Left ventricle myocardium inferior (tissue), 1 donor: ENCODE data around the gene RAB10. TPM values are rescaled to one million over a fixed set of nuclear protein-coding genes. Genes with fewer than 3 reads are reported as not detected.

ENCODE experiments used
- DNase-seq: peaks from one replicate; pipeline ENCODE4 v3.0.0-alpha.2; 2020
- H3K27ac ChIP-seq: fragments of 200-600 bp; replicated peaks from 2 replicates; pipeline ENCODE4 v1.8.0; 2021
- H3K27me3 ChIP-seq: fragments of 200-600 bp; 2 replicates; pipeline ENCODE4 v1.8.0; 2021; ENCODE audit warnings: low read depth
- H3K36me3 ChIP-seq: fragments of 200-600 bp; 2 replicates; pipeline ENCODE4 v1.8.0; 2021
- H3K4me1 ChIP-seq: fragments of 200-600 bp; 2 replicates; pipeline ENCODE4 v1.8.0; 2021
- H3K4me3 ChIP-seq: fragments of 200-600 bp; 2 replicates; pipeline ENCODE4 v1.8.0; 2021; ENCODE audit warnings: mild to moderate bottlenecking, moderate library complexity
- H3K9me3 ChIP-seq: fragments of 200-600 bp; replicated peaks from 2 replicates; pipeline ENCODE4 v1.8.0; 2021
- intact Hi-C: fragments of 100-400 bp; cut with micrococcal nuclease; formaldehyde crosslinking; loops from one replicate; pipeline ENCODE4 v1.11.0; 2022
- total RNA-seq: library from RNA; stranded (reverse); fragmentation: NEBNext Ultra II Directional; extraction: Animal tissue kit (Norgen Biotek cat#: 25700); gene quantifications from one replicate; pipeline ENCODE4 v1.2.1, GENCODE V29; 2021
- TF ChIP-seq, protein P1 (sequence below): fragments of 200-600 bp; IDR thresholded peaks from 2 replicates; pipeline ENCODE4 v1.8.0; 2021; ENCODE audit warnings: antibody characterized with exemption, mild to moderate bottlenecking, borderline replicate concordance
- donor health status: DM: no; HTN: yes; CAD: no; lungs with severe emphysema.

Gene RAB10
- total RNA-seq, 1 donor from 2014 or later = 86.1 TPM

DNA sequence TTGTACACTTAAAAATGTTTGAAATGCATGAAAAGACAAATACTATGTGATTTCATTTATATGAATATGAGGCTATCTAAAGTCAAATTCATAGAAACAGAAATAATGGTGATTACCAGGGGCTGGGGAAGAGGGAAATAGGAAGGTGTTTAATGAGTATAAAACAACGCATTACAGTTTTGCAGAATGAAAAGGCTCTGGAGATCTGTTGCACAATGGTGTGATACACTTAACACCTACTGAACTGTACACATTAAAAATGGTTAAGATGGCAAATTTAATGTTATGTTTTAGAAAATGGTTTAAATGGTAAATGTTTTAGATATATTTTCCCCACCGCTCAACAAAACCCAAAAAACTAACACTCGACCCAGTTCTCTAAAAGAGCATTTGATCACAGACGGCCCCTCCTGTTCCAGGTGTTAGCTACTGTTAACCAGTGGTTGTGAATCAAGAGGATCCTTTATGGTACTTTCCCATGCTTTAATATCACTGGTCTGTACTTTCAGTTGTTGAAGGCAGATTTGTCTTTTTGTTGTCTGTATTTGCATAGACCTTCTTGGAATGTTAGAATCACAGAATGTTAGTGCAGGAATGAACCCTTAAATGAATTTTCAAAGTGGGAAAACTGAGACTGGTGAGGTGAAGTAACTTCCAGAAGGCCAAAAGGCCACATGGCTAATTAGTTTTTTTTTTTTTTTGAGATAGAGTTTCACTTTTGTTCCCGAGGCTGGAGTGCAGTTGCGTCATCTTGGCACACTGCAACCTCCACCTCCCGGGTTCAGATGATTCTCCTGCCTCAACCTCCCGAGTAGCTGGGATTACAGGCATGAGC lies 10.2 kb downstream of the RAB10 start:
- TF ChIP-seq, protein P1, sequence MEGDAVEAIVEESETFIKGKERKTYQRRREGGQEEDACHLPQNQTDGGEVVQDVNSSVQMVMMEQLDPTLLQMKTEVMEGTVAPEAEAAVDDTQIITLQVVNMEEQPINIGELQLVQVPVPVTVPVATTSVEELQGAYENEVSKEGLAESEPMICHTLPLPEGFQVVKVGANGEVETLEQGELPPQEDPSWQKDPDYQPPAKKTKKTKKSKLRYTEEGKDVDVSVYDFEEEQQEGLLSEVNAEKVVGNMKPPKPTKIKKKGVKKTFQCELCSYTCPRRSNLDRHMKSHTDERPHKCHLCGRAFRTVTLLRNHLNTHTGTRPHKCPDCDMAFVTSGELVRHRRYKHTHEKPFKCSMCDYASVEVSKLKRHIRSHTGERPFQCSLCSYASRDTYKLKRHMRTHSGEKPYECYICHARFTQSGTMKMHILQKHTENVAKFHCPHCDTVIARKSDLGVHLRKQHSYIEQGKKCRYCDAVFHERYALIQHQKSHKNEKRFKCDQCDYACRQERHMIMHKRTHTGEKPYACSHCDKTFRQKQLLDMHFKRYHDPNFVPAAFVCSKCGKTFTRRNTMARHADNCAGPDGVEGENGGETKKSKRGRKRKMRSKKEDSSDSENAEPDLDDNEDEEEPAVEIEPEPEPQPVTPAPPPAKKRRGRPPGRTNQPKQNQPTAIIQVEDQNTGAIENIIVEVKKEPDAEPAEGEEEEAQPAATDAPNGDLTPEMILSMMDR = no peak
- intact Hi-C loops = no loop called here
- H3K9me3 ChIP-seq = no peaks in the 10 kb centered on the region
- no peak for DNase-seq
- peaks cover 12% of the 10 kb centered on the region for H3K36me3 ChIP-seq
- no peaks in the 10 kb centered on the region for H3K27me3 ChIP-seq
- H3K27ac ChIP-seq = peak overlapping the region; percentile 4
- peaks cover 60% of the 10 kb centered on the region for H3K4me1 ChIP-seq
- no peak overlapping the region for H3K4me3 ChIP-seq

DNA sequence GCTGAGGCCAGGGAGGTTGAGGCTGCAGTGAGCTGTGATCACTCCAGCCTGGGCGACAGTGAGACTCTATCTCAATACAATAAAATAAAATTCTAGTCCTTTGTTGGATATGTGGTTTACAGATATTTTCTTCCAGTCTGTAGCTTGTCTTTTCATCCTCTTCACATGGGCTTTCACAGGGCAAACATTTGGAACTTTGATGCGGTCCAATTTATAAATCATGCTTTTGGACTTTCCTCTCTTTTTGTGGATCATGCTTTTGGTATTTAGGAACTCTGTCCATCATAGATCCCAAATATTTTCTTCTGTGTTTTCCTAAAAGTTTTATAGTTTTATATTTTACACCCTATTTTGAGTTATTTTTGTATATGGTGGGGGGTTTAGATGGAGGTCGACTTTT lies 14.9 kb downstream of the RAB10 start:
- intact Hi-C loops = no loop called here

DNA sequence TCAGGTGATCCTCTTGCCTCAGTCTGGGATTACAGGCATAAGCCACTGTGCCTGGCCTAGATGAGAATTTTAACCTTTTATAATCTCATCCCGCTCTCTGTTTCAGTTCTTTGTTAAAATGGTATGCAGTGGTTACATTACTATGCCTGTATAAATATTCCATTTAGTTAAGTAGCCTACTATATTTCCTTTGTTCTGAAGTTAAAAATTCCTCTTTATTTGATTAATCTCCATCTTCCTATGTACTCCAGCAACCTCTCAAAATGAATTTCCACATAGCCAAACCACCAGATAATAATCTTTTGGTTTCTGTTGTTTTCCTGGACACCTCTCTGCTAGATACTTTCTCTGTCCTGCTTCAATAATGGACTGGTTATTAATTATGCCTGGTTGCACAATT lies 15.8 kb downstream of the RAB10 start:
- Histone ChIP-seq H3K27ac (no peak overlapping the region), H3K36me3 (no peaks in the 10 kb centered on the region), H3K4me3 (no peak overlapping the region), H3K4me1 (peaks cover 55% of the 10 kb centered on the region), H3K9me3 (no peaks in the 10 kb centered on the region), H3K27me3 (no peaks in the 10 kb centered on the region)
- TF ChIP-seq, protein P1 = no peak
- intact Hi-C loops = no loop called here
- DNase-seq = no peak

More for the DNA sequence above, 14.9 kb downstream of the RAB10 start:
- Histone ChIP-seq H3K9me3 (no peaks in the 10 kb centered on the region), H3K36me3 (no peaks in the 10 kb centered on the region), H3K27me3 (no peaks in the 10 kb centered on the region), H3K27ac (no peak overlapping the region), H3K4me3 (no peak overlapping the region), H3K4me1 (peaks cover 59% of the 10 kb centered on the region)
- DNase-seq = no peak
- TF ChIP-seq, protein P1 = no peak

DNA sequence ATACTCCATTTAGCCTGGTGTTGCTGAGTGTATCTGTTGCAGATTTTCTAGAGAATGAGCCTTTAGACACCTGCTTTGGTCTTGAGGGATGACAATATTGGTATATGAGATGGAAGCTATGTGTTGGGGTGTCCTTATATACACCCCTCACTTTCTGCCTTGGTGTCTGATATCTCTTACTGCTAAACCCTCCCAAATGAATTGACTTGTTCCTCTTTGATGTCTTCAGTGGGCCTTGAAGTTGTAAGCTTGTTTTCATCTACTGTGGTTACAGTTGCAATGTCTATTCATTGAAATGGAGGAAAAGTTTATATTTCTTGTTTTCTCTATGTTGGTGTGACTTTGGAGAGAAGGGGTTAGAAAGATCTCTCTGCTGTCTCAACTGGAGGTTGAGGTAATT lies 18.9 kb downstream of the RAB10 start:
- TF ChIP-seq, protein P1 = no peak
- intact Hi-C loops = no loop called here
- Histone ChIP-seq H3K27me3 (no peaks in the 10 kb centered on the region), H3K4me3 (no peak overlapping the region), H3K9me3 (no peaks in the 10 kb centered on the region), H3K27ac (no peak overlapping the region), H3K4me1 (peaks cover 72% of the 10 kb centered on the region), H3K36me3 (no peaks in the 10 kb centered on the region)
- DNase-seq = no peak

DNA sequence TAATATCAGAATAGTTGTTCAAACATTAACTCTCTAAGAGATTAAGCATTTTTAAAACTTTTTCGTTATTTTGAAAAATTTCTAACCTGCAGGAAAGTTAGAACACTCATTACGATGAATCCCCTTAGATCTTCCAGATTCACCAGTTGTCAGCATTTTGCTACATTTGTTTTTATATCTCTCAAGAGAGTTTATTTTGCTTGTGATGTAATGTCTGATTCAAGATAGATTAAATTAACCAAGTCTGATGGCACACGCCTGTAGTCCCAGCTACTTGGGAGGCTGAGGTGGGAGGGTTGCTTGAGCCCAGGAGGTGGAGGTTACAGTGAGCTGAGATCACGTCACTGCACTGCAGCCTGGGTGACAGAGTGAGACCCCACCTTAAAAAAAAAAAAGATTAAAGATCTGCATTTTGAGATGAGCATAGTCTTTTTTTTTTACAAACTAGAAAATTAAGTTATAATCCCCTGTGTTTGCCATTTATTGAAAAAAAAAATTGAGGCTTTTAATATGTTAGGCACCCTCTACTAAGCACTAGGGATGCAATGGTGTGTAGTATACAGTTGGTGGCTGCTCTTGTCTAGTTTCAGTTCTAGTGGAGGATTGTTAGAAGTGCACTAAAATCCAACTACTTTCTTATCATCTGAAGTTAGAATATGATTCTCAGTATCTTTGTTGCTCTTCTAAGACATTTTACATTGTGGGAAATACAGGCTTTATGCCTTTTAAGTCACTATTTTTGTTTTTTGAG lies 20.9 kb downstream of the RAB10 start:
- intact Hi-C loops = no loop called here
- DNase-seq = no peak
- H3K36me3 ChIP-seq = no peaks in the 10 kb centered on the region
- H3K4me1 ChIP-seq = peaks cover 71% of the 10 kb centered on the region
- H3K27ac ChIP-seq = no peak overlapping the region
- H3K9me3 ChIP-seq = no peaks in the 10 kb centered on the region
- H3K27me3 ChIP-seq = no peaks in the 10 kb centered on the region
- no peak overlapping the region for H3K4me3 ChIP-seq
- TF ChIP-seq, protein P1 = no peak
